ENCODE data around the gene CABLES2.

CABLES2 gene

DNA sequence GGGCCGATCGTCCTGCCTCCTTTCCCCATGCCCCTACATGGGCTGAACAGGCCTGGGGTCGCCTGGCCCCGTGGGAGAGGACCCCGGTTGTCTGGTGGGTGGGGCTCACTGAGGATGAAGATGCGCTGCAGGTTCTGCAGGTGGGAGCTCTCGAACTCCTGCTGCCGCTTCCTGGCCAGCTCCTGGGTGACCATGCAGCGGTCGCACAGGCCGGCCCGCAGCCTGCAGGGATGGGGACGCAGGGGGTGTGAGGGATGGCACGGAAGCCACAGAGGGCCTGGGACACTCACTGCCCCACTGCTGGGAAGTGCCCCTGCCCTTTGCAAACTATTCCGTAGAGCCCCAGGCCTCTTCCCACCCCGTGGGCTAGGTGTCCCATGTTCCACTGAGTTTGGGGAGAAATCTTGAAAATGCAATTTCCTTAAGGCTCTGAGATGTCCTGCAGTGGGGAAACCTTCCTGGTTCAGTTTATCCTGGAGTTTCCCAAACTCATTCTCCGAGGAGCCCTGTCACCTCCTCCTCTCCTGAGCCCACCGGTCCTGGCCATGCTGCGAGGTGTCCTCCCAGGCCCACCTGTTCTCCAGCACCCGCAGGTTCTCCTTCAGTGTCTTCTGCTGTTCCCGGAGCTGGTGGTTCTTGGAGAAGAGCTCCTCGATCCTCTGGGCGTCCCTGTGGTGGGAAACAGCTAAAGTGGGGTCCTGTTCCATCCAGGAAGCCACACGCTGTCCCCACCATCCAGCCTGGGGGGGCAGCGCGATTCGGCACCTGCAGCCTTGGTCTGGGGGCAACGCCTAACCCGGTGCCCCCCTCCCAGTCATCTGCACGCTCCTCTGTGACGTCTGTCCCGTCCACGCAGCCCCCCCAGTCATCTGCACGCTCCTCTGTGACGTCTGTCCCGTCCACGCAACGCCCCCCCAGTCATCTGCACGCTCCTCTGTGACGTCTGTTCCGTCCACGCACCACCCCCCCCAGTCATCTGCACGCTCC, 9.9 kb upstream of the CABLES2 start:
- H3K9ac ChIP-seq (ENCODE audit: low read length): no peak overlapping the region
- no peak for TF ChIP-seq CTCF (IDR thresholded peaks at IDR 0.05; ENCODE audit: low read length)
- TF ChIP-seq EZH2 (IDR thresholded peaks at IDR 0.05; ENCODE audit: borderline replicate concordance, low read length): no peak
- no peaks in the 10 kb centered on the region for H3K79me2 ChIP-seq (ENCODE audit: insufficient read depth, low read length)
- no peaks in the 10 kb centered on the region for H3K9me3 ChIP-seq (ENCODE audit: low read length)
- H3K9me2 ChIP-seq (ENCODE audit: low read depth, low read length): no peaks in the 10 kb centered on the region
- no peaks in the 10 kb centered on the region for H3K4me1 ChIP-seq (ENCODE audit: insufficient read depth, low read length, severe bottlenecking)
- no peaks in the 10 kb centered on the region for H3K36me3 ChIP-seq (ENCODE audit: insufficient read depth, low read length)
- no peaks in the 10 kb centered on the region for H3F3A ChIP-seq (ENCODE audit: insufficient read depth, low read length)
- no peak overlapping the region for H3K27ac ChIP-seq (ENCODE audit: low read depth, low read length, poor library complexity, severe bottlenecking)
- no peaks in the 10 kb centered on the region for H4K20me1 ChIP-seq (ENCODE audit: insufficient read depth, low read length)
- H3K4me3 ChIP-seq (ENCODE audit: low read depth, low read length, poor library complexity, severe bottlenecking): no peak overlapping the region
- no peak overlapping the region for H3K4me2 ChIP-seq (ENCODE audit: low read length)
- no peak overlapping the region for H2AFZ ChIP-seq (ENCODE audit: low read length)
- H3K27me3 ChIP-seq (ENCODE audit: insufficient read depth, low read length): 0 out of 2 replicates have a peak, but pooled peaks cover 7% of the 10 kb centered on the region

- Histone ChIP-seq H3K9me2 (ENCODE audit: low read depth, low read length) (no peaks in the 10 kb centered on the region), H2AFZ (ENCODE audit: low read length) (no peak overlapping the region), H3K9ac (ENCODE audit: low read length) (no peak overlapping the region), H3K36me3 (ENCODE audit: insufficient read depth, low read length) (no peaks in the 10 kb centered on the region), H3K9me3 (ENCODE audit: low read length) (no peaks in the 10 kb centered on the region), H3K27me3 (ENCODE audit: insufficient read depth, low read length) (peaks cover 7% of the 10 kb centered on the region; the same call in 1 of the 2 replicates), H3K4me1 (ENCODE audit: insufficient read depth, low read length, severe bottlenecking) (no peaks in the 10 kb centered on the region), H4K20me1 (ENCODE audit: insufficient read depth, low read length) (no peaks in the 10 kb centered on the region), H3F3A (ENCODE audit: insufficient read depth, low read length) (no peaks in the 10 kb centered on the region), H3K79me2 (ENCODE audit: insufficient read depth, low read length) (no peaks in the 10 kb centered on the region), H3K4me3 (ENCODE audit: low read depth, low read length, poor library complexity, severe bottlenecking) (no peak overlapping the region), H3K4me2 (ENCODE audit: low read length) (no peak overlapping the region), H3K27ac (ENCODE audit: low read depth, low read length, poor library complexity, severe bottlenecking) (no peak overlapping the region)
- no peak for TF ChIP-seq EZH2 (IDR thresholded peaks at IDR 0.05; ENCODE audit: borderline replicate concordance, low read length)
- TF ChIP-seq CTCF (IDR thresholded peaks at IDR 0.05; ENCODE audit: low read length): no peak
Measured at GRCh38 chr20:62415354-62416111, 8.4 kb upstream of the CABLES2 start.

- Histone ChIP-seq H3K4me1 (ENCODE audit: insufficient read depth, low read length, severe bottlenecking) (peaks cover 4% of the 10 kb centered on the region), H2AFZ (ENCODE audit: low read length) (no peak overlapping the region), H3K27ac (ENCODE audit: low read depth, low read length, poor library complexity, severe bottlenecking) (no peak overlapping the region), H4K20me1 (ENCODE audit: insufficient read depth, low read length) (no peaks in the 10 kb centered on the region), H3K4me3 (ENCODE audit: low read depth, low read length, poor library complexity, severe bottlenecking) (no peak overlapping the region), H3K27me3 (ENCODE audit: insufficient read depth, low read length) (peaks cover 4% of the 10 kb centered on the region; the same call in 1 of the 2 replicates), H3K9me3 (ENCODE audit: low read length) (no peaks in the 10 kb centered on the region), H3F3A (ENCODE audit: insufficient read depth, low read length) (no peaks in the 10 kb centered on the region), H3K9me2 (ENCODE audit: low read depth, low read length) (no peaks in the 10 kb centered on the region), H3K79me2 (ENCODE audit: insufficient read depth, low read length) (no peaks in the 10 kb centered on the region), H3K9ac (ENCODE audit: low read length) (no peak overlapping the region), H3K36me3 (ENCODE audit: insufficient read depth, low read length) (no peaks in the 10 kb centered on the region), H3K4me2 (ENCODE audit: low read length) (no peak overlapping the region)
- TF ChIP-seq EZH2 (IDR thresholded peaks at IDR 0.05; ENCODE audit: borderline replicate concordance, low read length) (no peak), CTCF (IDR thresholded peaks at IDR 0.05; ENCODE audit: low read length) (no peak)
Measured at GRCh38 chr20:62413896-62414481, 6.9 kb upstream of the CABLES2 start.

Measured in OCI-LY1 (cell line).